22Rv1 (cell line): ENCODE data around the gene BCAP31.
"Not testable (repeated sequence)": the region's sequence is repeated elsewhere in the genome, so short reads cannot be mapped to it uniquely, and the experiment has no call there.

Experiments
- H3K27ac ChIP-seq: fragments of 450-650 bp; 2 replicates; pipeline ENCODE4 v1.5.1; 2017
- ZFX ChIP-seq: fragments of 450-650 bp; IDR thresholded peaks from 2 replicates; pipeline ENCODE4 v1.6.1; 2017; ENCODE audit warnings: antibody characterized with exemption, borderline replicate concordance
- TF ChIP-seq, protein P1 (sequence below): fragments of 450-650 bp; IDR thresholded peaks from 2 replicates; pipeline ENCODE4 v1.5.1; 2017; ENCODE audit warnings: mild to moderate bottlenecking

BCAP31 gene

DNA sequence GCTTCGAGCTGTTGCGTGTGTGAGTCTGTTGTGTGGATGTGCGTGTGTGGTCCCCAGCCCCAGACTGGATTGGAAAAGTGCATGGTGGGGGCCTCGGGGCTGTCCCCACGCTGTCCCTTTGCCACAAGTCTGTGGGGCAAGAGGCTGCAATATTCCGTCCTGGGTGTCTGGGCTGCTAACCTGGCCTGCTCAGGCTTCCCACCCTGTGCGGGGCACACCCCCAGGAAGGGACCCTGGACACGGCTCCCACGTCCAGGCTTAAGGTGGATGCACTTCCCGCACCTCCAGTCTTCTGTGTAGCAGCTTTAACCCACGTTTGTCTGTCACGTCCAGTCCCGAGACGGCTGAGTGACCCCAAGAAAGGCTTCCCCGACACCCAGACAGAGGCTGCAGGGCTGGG lies 28.1 kb downstream of the BCAP31 start:
- H3K27ac ChIP-seq: no peak overlapping the region
- TF ChIP-seq, protein P1, sequence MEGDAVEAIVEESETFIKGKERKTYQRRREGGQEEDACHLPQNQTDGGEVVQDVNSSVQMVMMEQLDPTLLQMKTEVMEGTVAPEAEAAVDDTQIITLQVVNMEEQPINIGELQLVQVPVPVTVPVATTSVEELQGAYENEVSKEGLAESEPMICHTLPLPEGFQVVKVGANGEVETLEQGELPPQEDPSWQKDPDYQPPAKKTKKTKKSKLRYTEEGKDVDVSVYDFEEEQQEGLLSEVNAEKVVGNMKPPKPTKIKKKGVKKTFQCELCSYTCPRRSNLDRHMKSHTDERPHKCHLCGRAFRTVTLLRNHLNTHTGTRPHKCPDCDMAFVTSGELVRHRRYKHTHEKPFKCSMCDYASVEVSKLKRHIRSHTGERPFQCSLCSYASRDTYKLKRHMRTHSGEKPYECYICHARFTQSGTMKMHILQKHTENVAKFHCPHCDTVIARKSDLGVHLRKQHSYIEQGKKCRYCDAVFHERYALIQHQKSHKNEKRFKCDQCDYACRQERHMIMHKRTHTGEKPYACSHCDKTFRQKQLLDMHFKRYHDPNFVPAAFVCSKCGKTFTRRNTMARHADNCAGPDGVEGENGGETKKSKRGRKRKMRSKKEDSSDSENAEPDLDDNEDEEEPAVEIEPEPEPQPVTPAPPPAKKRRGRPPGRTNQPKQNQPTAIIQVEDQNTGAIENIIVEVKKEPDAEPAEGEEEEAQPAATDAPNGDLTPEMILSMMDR: no peak
- TF ChIP-seq ZFX: no peak

DNA sequence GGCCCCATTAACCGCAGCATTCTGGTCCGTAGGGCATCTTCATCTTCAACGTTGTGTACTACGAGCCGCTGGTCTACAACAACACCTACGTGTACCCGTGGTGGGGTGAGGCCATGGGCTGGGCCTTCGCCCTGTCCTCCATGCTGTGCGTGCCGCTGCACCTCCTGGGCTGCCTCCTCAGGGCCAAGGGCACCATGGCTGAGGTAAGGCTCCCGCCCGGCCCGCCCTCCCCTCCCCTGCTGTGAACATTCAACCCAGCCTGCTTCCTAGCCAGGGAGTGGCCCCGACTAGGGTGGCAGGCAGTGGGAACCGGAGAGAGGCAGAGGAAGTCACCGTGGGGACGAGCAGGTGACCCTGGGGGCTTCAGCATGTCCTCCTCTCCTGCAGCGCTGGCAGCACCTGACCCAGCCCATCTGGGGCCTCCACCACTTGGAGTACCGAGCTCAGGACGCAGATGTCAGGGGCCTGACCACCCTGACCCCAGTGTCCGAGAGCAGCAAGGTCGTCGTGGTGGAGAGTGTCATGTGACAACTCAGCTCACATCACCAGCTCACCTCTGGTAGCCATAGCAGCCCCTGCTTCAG lies 29.4 kb downstream of the BCAP31 start:
- H3K27ac ChIP-seq: no peak overlapping the region
- TF ChIP-seq ZFX: no peak
- TF ChIP-seq, protein P1: no peak

DNA sequence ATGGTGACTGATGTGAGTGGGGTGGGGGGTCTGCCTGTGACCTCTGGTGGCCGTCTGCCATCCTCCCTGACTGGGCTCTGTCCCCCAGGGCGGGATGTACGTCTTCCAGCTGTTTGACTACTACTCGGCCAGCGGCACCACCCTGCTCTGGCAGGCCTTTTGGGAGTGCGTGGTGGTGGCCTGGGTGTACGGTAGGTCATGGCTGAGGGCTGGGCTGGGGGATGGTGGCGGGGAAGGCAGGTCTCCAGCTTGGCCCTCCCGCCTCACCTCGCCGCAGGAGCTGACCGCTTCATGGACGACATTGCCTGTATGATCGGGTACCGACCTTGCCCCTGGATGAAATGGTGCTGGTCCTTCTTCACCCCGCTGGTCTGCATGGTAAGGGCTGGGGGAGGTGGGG lies 29.9 kb downstream of the BCAP31 start:
- not testable (repeated sequence) for H3K27ac ChIP-seq

DNA sequence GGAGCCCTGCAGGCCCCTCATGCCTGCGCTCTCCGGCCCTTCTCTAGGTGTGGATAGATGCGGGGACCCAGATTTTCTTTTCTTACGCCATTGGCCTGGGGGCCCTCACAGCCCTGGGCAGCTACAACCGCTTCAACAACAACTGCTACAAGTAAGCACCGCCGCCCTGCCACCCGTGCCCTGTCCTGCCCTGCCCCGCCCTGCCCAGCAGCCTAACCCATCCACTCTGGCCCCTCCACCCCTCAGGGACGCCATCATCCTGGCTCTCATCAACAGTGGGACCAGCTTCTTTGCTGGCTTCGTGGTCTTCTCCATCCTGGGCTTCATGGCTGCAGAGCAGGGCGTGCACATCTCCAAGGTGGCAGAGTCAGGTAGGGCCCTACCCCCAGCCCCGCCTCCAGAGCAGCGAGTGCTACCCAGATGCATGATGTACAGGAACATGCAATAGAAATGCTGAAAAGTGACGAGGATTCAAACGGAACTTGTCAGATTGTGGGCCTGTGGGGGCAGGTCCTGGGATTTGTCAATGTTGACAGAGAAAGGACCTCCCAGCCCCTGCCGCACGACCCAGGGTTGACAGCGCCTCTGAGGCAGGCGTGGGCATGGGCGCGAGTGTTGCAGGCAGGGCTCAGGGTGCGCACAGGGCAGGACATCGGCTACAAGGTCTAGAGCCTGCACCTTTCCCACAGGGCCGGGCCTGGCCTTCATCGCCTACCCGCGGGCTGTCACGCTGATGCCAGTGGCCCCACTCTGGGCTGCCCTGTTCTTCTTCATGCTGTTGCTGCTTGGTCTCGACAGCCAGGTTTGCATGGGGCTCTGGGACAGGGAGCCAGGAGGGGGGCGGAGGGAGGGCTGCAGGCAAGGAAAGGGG lies 30.7 kb downstream of the BCAP31 start:
- TF ChIP-seq ZFX: no peak
- TF ChIP-seq, protein P1: no peak

DNA sequence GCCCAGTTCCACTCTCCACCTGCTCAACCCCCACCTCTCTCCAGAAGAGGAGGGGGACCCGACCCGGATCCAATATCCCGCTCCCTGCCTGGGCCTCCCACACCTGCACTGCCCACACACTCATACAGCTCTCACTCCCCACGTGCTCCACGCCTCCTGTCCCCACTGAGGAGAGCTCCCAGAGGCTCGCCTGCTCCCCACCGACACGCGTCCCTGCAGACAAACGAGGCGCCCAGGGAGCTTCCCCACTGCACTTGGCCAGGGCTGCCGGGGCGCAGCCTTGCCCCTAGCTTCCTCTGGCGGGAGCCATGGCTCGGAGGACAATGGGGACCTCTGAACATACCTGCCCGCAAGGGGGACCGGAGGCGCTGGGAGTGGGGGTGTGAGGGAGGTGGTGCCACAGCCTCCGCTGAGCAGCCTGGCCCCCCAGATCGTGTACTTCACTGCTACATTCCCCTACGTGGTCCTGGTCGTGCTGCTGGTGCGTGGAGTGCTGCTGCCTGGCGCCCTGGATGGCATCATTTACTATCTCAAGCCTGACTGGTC lies 31.5 kb downstream of the BCAP31 start:
- TF ChIP-seq, protein P1: no peak
- TF ChIP-seq ZFX: no peak

More for the DNA sequence above, 30.7 kb downstream of the BCAP31 start:
- H3K27ac ChIP-seq: no peak overlapping the region

DNA sequence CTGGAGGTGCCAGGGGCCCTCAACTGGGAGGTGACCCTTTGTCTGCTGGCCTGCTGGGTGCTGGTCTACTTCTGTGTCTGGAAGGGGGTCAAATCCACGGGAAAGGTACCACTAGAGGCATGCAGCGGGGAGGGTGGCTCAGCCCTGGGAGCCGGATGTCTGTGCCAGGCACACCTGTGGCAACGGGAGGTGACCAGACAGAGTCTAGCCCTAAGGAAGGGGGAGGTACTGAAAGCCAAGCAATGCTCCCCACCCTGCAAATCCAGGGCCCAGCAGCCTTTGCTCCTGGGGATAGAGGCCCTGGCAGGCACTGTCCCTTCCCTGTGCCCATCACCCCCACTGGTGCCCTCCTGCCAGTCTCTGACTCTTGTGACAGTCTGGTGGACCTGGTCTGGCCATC lies 32.2 kb downstream of the BCAP31 start:
- TF ChIP-seq, protein P1: no peak
- no peak for TF ChIP-seq ZFX
- no peak overlapping the region for H3K27ac ChIP-seq

More for the DNA sequence above, 31.5 kb downstream of the BCAP31 start:
- no peak overlapping the region for H3K27ac ChIP-seq

DNA sequence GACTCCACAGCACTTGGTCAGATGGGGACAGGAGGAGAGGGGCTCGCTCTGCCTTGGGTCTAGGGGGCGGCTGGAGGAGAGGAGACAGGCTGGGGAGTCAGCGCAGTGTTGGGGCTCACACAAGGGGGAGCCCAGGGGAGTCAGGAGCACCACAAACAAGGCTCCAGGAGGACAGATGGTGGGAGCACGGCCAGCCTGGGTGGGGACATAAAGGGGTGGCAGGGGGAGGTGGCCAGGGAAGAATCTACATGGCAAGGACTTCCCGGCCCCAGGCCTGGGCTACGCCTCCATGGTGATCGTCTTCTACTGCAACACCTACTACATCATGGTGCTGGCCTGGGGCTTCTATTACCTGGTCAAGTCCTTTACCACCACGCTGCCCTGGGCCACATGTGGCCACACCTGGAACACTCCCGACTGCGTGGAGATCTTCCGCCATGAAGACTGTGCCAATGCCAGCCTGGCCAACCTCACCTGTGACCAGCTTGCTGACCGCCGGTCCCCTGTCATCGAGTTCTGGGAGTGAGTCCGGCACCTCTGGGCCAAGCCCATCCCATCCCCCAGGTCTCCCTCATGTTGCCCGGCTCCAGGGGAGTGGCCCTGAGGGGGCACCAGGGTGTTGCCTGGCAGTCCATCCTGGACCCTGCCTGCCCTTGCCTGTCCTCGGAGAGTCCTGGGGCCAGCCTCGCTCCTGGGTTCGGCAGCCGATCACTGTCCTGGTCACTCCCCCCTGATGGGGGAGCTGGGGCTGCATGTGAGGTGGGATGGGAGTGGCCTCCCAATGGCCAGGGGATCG lies 33.0 kb downstream of the BCAP31 start:
- H3K27ac ChIP-seq: not testable (repeated sequence)

DNA sequence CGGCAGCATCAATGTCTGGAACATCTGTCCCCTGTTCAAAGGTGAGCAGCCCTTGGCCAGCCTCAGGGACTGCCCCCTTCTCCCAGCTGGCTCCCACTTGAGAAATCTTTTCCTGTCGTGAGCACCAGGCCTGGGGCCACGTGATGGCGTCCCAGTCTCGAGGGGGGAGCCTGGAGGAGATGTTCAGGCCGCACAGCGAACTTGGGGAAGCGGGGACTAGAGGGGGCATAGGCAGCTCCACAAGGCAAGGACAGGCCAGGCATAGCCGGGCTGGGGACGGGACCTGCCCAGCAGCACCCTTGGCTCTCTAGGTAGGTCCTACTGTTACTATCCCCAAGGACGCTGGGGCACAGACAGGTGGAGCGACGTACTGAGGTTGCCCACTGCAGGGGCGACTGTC lies 33.7 kb downstream of the BCAP31 start:
- no peak overlapping the region for H3K27ac ChIP-seq
- no peak for TF ChIP-seq ZFX
- TF ChIP-seq, protein P1: no peak
